B cell (primary cell): ENCODE data around the gene ZBTB16. TPM values are rescaled to one million over a fixed set of nuclear protein-coding genes. Genes with fewer than 3 reads are reported as not detected.

Experiments used
- ATAC-seq: fragments of 200-7000 bp; cut with Tn5 transposase; one replicate; pipeline ENCODE4 v1.10.0; 2021; ENCODE audit warnings: low read depth, mild to moderate bottlenecking, moderate number of reproducible peaks, moderate library complexity
- CTCF ChIA-PET: fragments of 350-600 bp; sonication (Branson Sonifier 250); formaldehyde crosslinking; loops from one replicate; lab custom pipeline; 2021; ENCODE audit warnings: antibody characterized with exemption, inconsistent platforms; lab: Charles Lee
- POLR2A ChIA-PET: fragments of 350-600 bp; sonication (Branson Sonifier 250); formaldehyde crosslinking; loops from one replicate; lab custom pipeline; 2021; ENCODE audit warnings: antibody characterized with exemption; lab: Charles Lee
- DNase-seq: peaks from one replicate; pipeline ENCODE4 v3.0.0; 2013
- H2AFZ ChIP-seq: 2 replicates; pipeline ENCODE4 v1.6.1; 2012; ENCODE audit warnings: mild to moderate bottlenecking, low read depth, low read length; ENCODE audit not compliant: insufficient read depth, poor library complexity, severe bottlenecking
- H3K27ac ChIP-seq, 2 donors: 1 replicate in 1 of 2; 2 replicates in 1 of 2; pipeline ENCODE4 v1.5.1; 2012 to 2013; ENCODE audit warnings: low read length in 2 of 2, mild to moderate bottlenecking in 2 of 2, moderate library complexity in 1 of 2
- H3K27me3 ChIP-seq, 4 experiments: fragments of 200-600 bp in 1 of 4; sonication (generic) in 1 of 4; replicated peaks in 1 of 4; 1 replicate in 2 of 4; 2 replicates in 2 of 4; pipeline versions ENCODE4 v1.6.1 to v1.7.0; 2013 to 2016; ENCODE audit warnings: low read length in 3 of 4, mild to moderate bottlenecking in 2 of 4, mixed read lengths in 1 of 4, moderate library complexity in 1 of 4; ENCODE audit not compliant: insufficient read depth in 4 of 4, control insufficient read depth in 3 of 4; ENCODE audit errors: control extremely low read depth in 1 of 4
- H3K36me3 ChIP-seq, 2 experiments: replicated peaks in 1 of 2; 1 replicate in 1 of 2; 2 replicates in 1 of 2; pipeline versions ENCODE4 v1.6.1 to v1.7.1; 2013; ENCODE audit warnings: low read length in 1 of 2; ENCODE audit not compliant: insufficient read depth in 2 of 2, control insufficient read depth in 1 of 2; ENCODE audit errors: control extremely low read depth in 1 of 2, extremely low read depth in 1 of 2
- H3K4me1 ChIP-seq, 2 donors: fragments of 200-600 bp in 1 of 2; sonication (generic) in 1 of 2; 1 replicate in 1 of 2; 2 replicates in 1 of 2; pipeline versions ENCODE4 v1.5.1 to v1.6.1; 2013 to 2017; ENCODE audit warnings: low read length in 2 of 2; ENCODE audit not compliant: control insufficient read depth in 2 of 2, insufficient read depth in 2 of 2
- H3K4me2 ChIP-seq: replicated peaks from 2 replicates; pipeline ENCODE3; 2012; ENCODE audit warnings: mild to moderate bottlenecking, low read depth, low read length; ENCODE audit not compliant: poor library complexity, severe bottlenecking
- H3K4me3 ChIP-seq, 5 experiments: fragments of 200-600 bp in 1 of 5; sonication (generic) in 1 of 5; 1 replicate in 3 of 5; 2 replicates in 2 of 5; pipeline versions ENCODE4 v1.5.1 to v1.7.0; 2011 to 2016; ENCODE audit warnings: low read length in 4 of 5, mild to moderate bottlenecking in 4 of 5, low read depth in 2 of 5, control low read depth in 1 of 5, moderate library complexity in 1 of 5; ENCODE audit not compliant: insufficient read depth in 1 of 5; ENCODE audit errors: control extremely low read depth in 1 of 5, extremely low read depth in 1 of 5
- H3K79me2 ChIP-seq: fragments of 200-600 bp; sonication (generic); one replicate; pipeline ENCODE4 v1.6.0; 2016; ENCODE audit warnings: low read length; ENCODE audit not compliant: control insufficient read depth, insufficient read depth
- H3K9ac ChIP-seq: fragments of 200-600 bp; sonication (generic); 2 replicates; pipeline ENCODE4 v1.6.1; 2017; ENCODE audit warnings: mild to moderate bottlenecking, low read length, moderate library complexity
- H3K9me3 ChIP-seq, 3 donors: one replicate each; pipeline versions ENCODE4 v1.6.1 to v1.7.1; 2013; ENCODE audit warnings: low read length in 2 of 3; ENCODE audit not compliant: control insufficient read depth in 2 of 3, insufficient read depth in 1 of 3; ENCODE audit errors: control extremely low read depth in 1 of 3
- H4K20me1 ChIP-seq: 2 replicates; pipeline ENCODE4 v1.6.0; 2012; ENCODE audit warnings: mild to moderate bottlenecking, low read length; ENCODE audit not compliant: insufficient read depth, control insufficient read depth, poor library complexity, severe bottlenecking
- H3K27ac Mint-ChIP-seq: one replicate; pipeline ENCODE4 v1.8.0; 2021; ENCODE audit warnings: mixed read lengths
- H3K27me3 Mint-ChIP-seq: one replicate; pipeline ENCODE4 v1.8.0; 2021; ENCODE audit warnings: mixed read lengths
- H3K4me1 Mint-ChIP-seq: one replicate; pipeline ENCODE4 v1.8.0; 2021; ENCODE audit warnings: mixed read lengths
- H3K4me3 Mint-ChIP-seq: one replicate; pipeline ENCODE4 v1.8.0; 2021; ENCODE audit warnings: mixed read lengths
- H3K9me3 Mint-ChIP-seq: one replicate; pipeline ENCODE4 v1.8.0; 2022; ENCODE audit warnings: mixed read lengths; ENCODE audit not compliant: insufficient read depth
- EZH2 ChIP-seq: IDR thresholded peaks from 2 replicates; pipeline ENCODE4 v1.6.1; 2012; ENCODE audit warnings: borderline replicate concordance, low read depth, mild to moderate bottlenecking, moderate library complexity, low read length; ENCODE audit not compliant: insufficient read depth, poor library complexity, severe bottlenecking
- WGBS: methylation state at CpG from one replicate; pipeline ENCODE4 v1.1.5; 2013; ENCODE audit warnings: missing lambda C conversion rate; ENCODE audit not compliant: insufficient coverage; 5-methylcytosine and 5-hydroxymethylcytosine counted together
- intact Hi-C: fragments of 100-400 bp; cut with micrococcal nuclease; formaldehyde crosslinking; loops from one replicate; pipeline ENCODE4 v1.10.0; 2022
- polyA plus RNA-seq: library from polyadenylated mRNA; depleted of rRNA; stranded (reverse); fragments of >200 nt; gene quantifications from 2 replicates; pipeline ENCODE4 v1.2.3, GENCODE V29; 2012
- total RNA-seq, 2 donors: library from RNA; stranded (reverse); fragments of 120-200 nt in 1 of 2; gene quantifications; 1 replicate in 1 of 2; 2 replicates in 1 of 2; pipeline versions ENCODE4 v1.2.3 to v1.2.4, GENCODE V29; 2013 to 2022
- TF ChIP-seq, protein P1 (sequence below): fragments of 200-600 bp; IDR thresholded peaks from one replicate; pipeline ENCODE4 v1.8.0; 2022; ENCODE audit warnings: antibody characterized with exemption, mild to moderate bottlenecking

The ZBTB16 gene
- total and polyA plus RNA-seq, 2 donors (not counting 1 experiment from before 2014, with no cell fraction given): 16.0 to 20.6 TPM

DNA sequence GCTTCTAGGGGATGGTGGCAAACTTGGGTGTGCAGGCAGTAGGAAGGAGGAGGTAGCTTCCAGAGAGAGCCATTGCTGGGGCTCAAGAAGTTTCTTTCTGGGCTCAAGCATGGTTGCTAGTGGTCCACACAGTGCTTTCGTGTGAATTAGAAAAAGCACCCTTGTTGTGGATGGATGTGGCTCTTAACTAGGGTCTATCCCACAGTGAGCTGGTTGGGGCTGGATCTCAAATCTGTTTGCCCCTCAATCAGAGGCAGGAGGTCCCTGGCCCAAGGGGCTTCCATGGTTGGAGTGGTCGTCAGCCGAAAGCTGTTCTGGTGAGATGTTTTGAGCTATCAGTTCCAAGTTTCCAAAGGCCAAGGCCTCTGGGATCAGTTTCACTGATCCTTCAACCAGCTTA lies 35.0 kb downstream of the ZBTB16 start:
- Histone ChIP-seq H3K36me3 (no peaks in the 10 kb centered on the region), H3K27me3 (no peaks in the 10 kb centered on the region), H3K9me3 (no peaks in the 10 kb centered on the region), H3K79me2 (peaks cover 5% of the 10 kb centered on the region), H4K20me1 (no peaks in the 10 kb centered on the region), H3K4me2 (no peak overlapping the region), H3K9ac (no peak overlapping the region), H3K4me3 (no peak overlapping the region), H3K4me1 (peaks cover 7 to 12% of the 10 kb centered on the region in 2 donors), H2AFZ (no peak overlapping the region), H3K27ac (no peak overlapping the region)
- DNase-seq (no peak), ATAC-seq (no peak)
- Mint-ChIP-seq H3K9me3 (no peaks in the 10 kb centered on the region), H3K27ac (no peak overlapping the region), H3K4me3 (no peak overlapping the region), H3K4me1 (peaks cover 15% of the 10 kb centered on the region), H3K27me3 (peaks cover 3% of the 10 kb centered on the region)
- POLR2A ChIA-PET: no interaction called here
- intact Hi-C loops: no loop called here
- 100% methylated on average over 3 of the region's 3 CpGs for WGBS
- TF ChIP-seq, protein P1, sequence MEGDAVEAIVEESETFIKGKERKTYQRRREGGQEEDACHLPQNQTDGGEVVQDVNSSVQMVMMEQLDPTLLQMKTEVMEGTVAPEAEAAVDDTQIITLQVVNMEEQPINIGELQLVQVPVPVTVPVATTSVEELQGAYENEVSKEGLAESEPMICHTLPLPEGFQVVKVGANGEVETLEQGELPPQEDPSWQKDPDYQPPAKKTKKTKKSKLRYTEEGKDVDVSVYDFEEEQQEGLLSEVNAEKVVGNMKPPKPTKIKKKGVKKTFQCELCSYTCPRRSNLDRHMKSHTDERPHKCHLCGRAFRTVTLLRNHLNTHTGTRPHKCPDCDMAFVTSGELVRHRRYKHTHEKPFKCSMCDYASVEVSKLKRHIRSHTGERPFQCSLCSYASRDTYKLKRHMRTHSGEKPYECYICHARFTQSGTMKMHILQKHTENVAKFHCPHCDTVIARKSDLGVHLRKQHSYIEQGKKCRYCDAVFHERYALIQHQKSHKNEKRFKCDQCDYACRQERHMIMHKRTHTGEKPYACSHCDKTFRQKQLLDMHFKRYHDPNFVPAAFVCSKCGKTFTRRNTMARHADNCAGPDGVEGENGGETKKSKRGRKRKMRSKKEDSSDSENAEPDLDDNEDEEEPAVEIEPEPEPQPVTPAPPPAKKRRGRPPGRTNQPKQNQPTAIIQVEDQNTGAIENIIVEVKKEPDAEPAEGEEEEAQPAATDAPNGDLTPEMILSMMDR: no peak
- no peak for TF ChIP-seq EZH2
- CTCF ChIA-PET: interaction anchor here (1.5 kb wide), 1 partner anchor 167 kb away, joined by 4 read pairs; no protein-coding TSS in a partner anchor

DNA sequence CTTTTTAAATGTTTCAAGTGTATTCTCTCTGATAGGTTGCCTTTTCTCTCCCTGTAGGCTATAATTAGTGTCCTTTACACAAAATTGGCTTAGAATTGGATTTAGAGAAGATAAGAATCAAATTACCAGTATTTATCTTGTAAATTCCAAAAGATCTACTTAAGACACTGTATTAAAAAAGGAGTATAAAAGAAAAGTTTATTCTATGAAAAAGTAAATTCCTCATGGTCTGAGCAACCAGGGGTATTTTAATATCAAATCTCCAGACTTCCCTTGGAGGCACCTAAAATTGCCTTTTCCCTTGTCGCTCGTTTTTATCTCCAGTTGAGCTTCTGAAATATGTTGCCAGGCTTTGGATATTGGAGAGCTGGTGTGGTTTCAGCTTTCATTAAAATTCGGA lies 36.4 kb downstream of the ZBTB16 start:
- intact Hi-C loops: loop anchor here (5.0 kb wide), 1 partner anchor 51 kb away; no protein-coding TSS in a partner anchor
- no peak overlapping the region for H3K27ac Mint-ChIP-seq
- ATAC-seq (no peak), DNase-seq (no peak)
- Histone ChIP-seq H3K4me1 (peaks cover 7 to 12% of the 10 kb centered on the region in 2 donors), H3K4me3 (no peak overlapping the region), H3K27me3 (no peaks in the 10 kb centered on the region), H2AFZ (no peak overlapping the region), H3K36me3 (no peaks in the 10 kb centered on the region), H3K4me2 (no peak overlapping the region), H4K20me1 (no peaks in the 10 kb centered on the region), H3K9ac (no peak overlapping the region), H3K79me2 (no peaks in the 10 kb centered on the region), H3K27ac (no peak overlapping the region), H3K9me3 (no peaks in the 10 kb centered on the region)
- peaks cover 3% of the 10 kb centered on the region for H3K27me3 Mint-ChIP-seq
- no CpG with 5 or more reads among the region's 3 CpGs for WGBS
- CTCF ChIA-PET: no interaction called here
- no peak for TF ChIP-seq EZH2
- TF ChIP-seq, protein P1: no peak
- H3K4me3 Mint-ChIP-seq: no peak overlapping the region
- H3K4me1 Mint-ChIP-seq: peaks cover 15% of the 10 kb centered on the region
- H3K9me3 Mint-ChIP-seq: no peaks in the 10 kb centered on the region
- POLR2A ChIA-PET: no interaction called here
